Skeletal muscle cell (primary cell): ENCODE measurements around the gene NRCAM.

Source experiments
- DNase-seq: peaks from one replicate; pipeline ENCODE4 v3.0.0-alpha.2; 2010; ENCODE audit warnings: low read depth
- H3K4me3 ChIP-seq: 2 replicates; pipeline ENCODE4 v1.5.1; 2011; ENCODE audit warnings: low read depth, mild to moderate bottlenecking, control low read depth, low read length, moderate library complexity

Gene NRCAM

GRCh38 chr7:108152198-108152597, 304.0 kb downstream of the NRCAM start:
- no peak for DNase-seq
- H3K4me3 ChIP-seq, result no peak overlapping the region

GRCh38 chr7:108149908-108150307, 306.3 kb downstream of the NRCAM start:
- no peak for DNase-seq
- no peak overlapping the region for H3K4me3 ChIP-seq

GRCh38 chr7:108149119-108149518, 307.1 kb downstream of the NRCAM start:
- no peak overlapping the region for H3K4me3 ChIP-seq
- DNase-seq, result no peak

- no peak for DNase-seq
- no peak overlapping the region for H3K4me3 ChIP-seq
These were observed 309.1 kb downstream of the NRCAM start for GRCh38 chr7:108147031-108147563.

- H3K4me3 ChIP-seq, result peak overlapping the region; percentile 32
- DNase-seq, result peak; percentile 50
These were observed 310.0 kb downstream of the NRCAM start for GRCh38 chr7:108146070-108146842.

- no peak for DNase-seq
- no peak overlapping the region for H3K4me3 ChIP-seq
These were observed 310.8 kb downstream of the NRCAM start for GRCh38 chr7:108145401-108145800.

GRCh38 chr7:108144931-108145330, 311.3 kb downstream of the NRCAM start:
- H3K4me3 ChIP-seq, result no peak overlapping the region
- no peak for DNase-seq

- no peak overlapping the region for H3K4me3 ChIP-seq
- no peak for DNase-seq
These were observed 312.4 kb downstream of the NRCAM start for GRCh38 chr7:108143658-108144420.

- no peak overlapping the region for H3K4me3 ChIP-seq
- DNase-seq, result no peak
These were observed 313.5 kb downstream of the NRCAM start for GRCh38 chr7:108142675-108143259.

- DNase-seq, result no peak
- no peak overlapping the region for H3K4me3 ChIP-seq
These were observed 314.1 kb downstream of the NRCAM start for GRCh38 chr7:108142180-108142579.

GRCh38 chr7:108140671-108141070, 315.6 kb downstream of the NRCAM start:
- no peak overlapping the region for H3K4me3 ChIP-seq
- DNase-seq, result no peak

- no peak overlapping the region for H3K4me3 ChIP-seq
- no peak for DNase-seq
These were observed 317.3 kb downstream of the NRCAM start for GRCh38 chr7:108138911-108139310.

GRCh38 chr7:108137993-108138392, 318.2 kb downstream of the NRCAM start:
- DNase-seq, result no peak
- H3K4me3 ChIP-seq, result no peak overlapping the region

GRCh38 chr7:108137040-108137439, 319.2 kb downstream of the NRCAM start:
- H3K4me3 ChIP-seq, result no peak overlapping the region
- DNase-seq, result no peak

- H3K4me3 ChIP-seq, result no peak overlapping the region
- no peak for DNase-seq
These were observed 320.0 kb downstream of the NRCAM start for GRCh38 chr7:108136191-108136688.

- no peak overlapping the region for H3K4me3 ChIP-seq
- no peak for DNase-seq
These were observed 320.6 kb downstream of the NRCAM start for GRCh38 chr7:108135446-108136190.

- no peak for DNase-seq
These were observed 321.8 kb downstream of the NRCAM start for GRCh38 chr7:108134486-108134885.

GRCh38 chr7:108132551-108133265, 323.5 kb downstream of the NRCAM start:
- H3K4me3 ChIP-seq, result no peak overlapping the region
- no peak for DNase-seq

More at GRCh38 chr7:108134486-108134885, 321.8 kb downstream of the NRCAM start:
- no peak overlapping the region for H3K4me3 ChIP-seq

GRCh38 chr7:108130261-108130660, 326.0 kb downstream of the NRCAM start, which contains the start of gene LAMB4:
TSS of gene LAMB4 (minus strand) at chr7:108130361. CDS start at chr7:108123164, 7,197 bp downstream.
- no peak for DNase-seq
- no peak within 1 kb of the TSS for H3K4me3 ChIP-seq
